PFSK-1 (cell line): ENCODE data around the gene SLC35A3.

Source experiments
- POLR2AphosphoS5 ChIP-seq: IDR thresholded peaks from 2 replicates; pipeline ENCODE4 v1.6.1; 2012; ENCODE audit warnings: low read depth, mild to moderate bottlenecking, control low read depth, low read length, moderate library complexity
- SIN3A ChIP-seq: IDR thresholded peaks from 2 replicates; pipeline ENCODE4 v1.6.1; 2012; ENCODE audit warnings: mild to moderate bottlenecking, low read length, moderate library complexity, borderline replicate concordance; ENCODE audit not compliant: insufficient read depth
- TAF1 ChIP-seq: IDR thresholded peaks from 2 replicates; pipeline ENCODE4 v1.6.1; 2012; ENCODE audit warnings: low read length, control low read depth, borderline replicate concordance; ENCODE audit not compliant: insufficient read depth

DNA sequence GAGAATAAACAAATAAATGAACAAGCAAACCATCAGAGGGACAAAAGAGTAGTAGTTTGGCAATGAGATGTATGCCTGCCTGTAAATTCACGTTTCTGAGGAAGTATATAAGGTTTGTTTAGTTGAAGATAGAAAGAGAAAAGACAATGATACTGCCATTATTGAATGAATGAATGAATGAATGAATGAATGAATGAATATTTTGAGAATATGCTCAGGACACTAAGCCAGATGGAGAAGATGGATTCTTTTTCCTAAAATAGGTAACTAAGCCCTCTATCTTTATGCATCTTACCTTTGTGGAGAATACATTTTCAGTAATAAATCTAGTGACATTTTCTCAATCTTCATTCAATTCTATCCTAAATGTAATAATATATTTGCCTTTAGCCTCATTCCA lies 49.4 kb downstream of the SLC35A3 start:
- no peak for TF ChIP-seq POLR2AphosphoS5
- no peak for TF ChIP-seq TAF1
- no peak for TF ChIP-seq SIN3A
